Endothelial cell of umbilical vein (primary cell): ENCODE results near the gene TACR1. TPM values are rescaled to one million over a fixed set of nuclear protein-coding genes. Genes with fewer than 3 reads are reported as not detected.

ENCODE experiments used
- BruUV-seq: library from RNA; stranded (reverse); fragments of 400-500 nt; replicated peaks from 2 replicates; lab custom pipeline; 2021; lab: Mats Ljungman, UMichigan
- CTCF ChIA-PET: fragments of 300-600, 350-600 bp; sonication (Branson Sonifier 250); formaldehyde crosslinking; loops from one replicate; lab custom pipeline; 2021; ENCODE audit warnings: antibody characterized with exemption, inconsistent platforms; lab: Charles Lee
- POLR2A ChIA-PET: fragments of 300-600, 350-600 bp; sonication (Branson Sonifier 250); formaldehyde crosslinking; loops from one replicate; lab custom pipeline; 2021; ENCODE audit warnings: antibody characterized with exemption, inconsistent platforms; lab: Charles Lee
- DNase-seq: peaks from one replicate; pipeline ENCODE4 v3.0.0-alpha.2; 2011; ENCODE audit warnings: low read depth, low spot score
- FAIRE-seq: peaks from 2 replicates; lab custom pipeline; 2011; peaks lifted over from hg19 to GRCh38; lab: Jason Lieb, UNC
- H2AFZ ChIP-seq: 2 replicates; pipeline ENCODE4 v1.6.0; 2012; ENCODE audit warnings: low read depth, low read length, control low read depth, inconsistent platforms
- H3K27ac ChIP-seq: 2 replicates; pipeline ENCODE4 v1.5.1; 2011; ENCODE audit warnings: low read depth, mild to moderate bottlenecking, control low read depth, low read length, moderate library complexity; ENCODE audit not compliant: insufficient read depth
- H3K27me3 ChIP-seq, 2 experiments: 2 replicates each; pipeline versions ENCODE4 v1.6.0 to v1.6.1; 2011; ENCODE audit warnings: low read length in 2 of 2, mixed read lengths in 1 of 2; ENCODE audit not compliant: control insufficient read depth in 2 of 2, insufficient read depth in 2 of 2
- H3K36me3 ChIP-seq, 2 experiments: 2 replicates in 1 of 2; 3 replicates in 1 of 2; pipeline ENCODE4 v1.5.1; 2011; ENCODE audit warnings: low read length in 2 of 2, mild to moderate bottlenecking in 1 of 2, moderate library complexity in 1 of 2; ENCODE audit not compliant: control insufficient read depth in 2 of 2, insufficient read depth in 2 of 2; ENCODE audit errors: extremely low read depth in 1 of 2
- H3K4me1 ChIP-seq: 3 replicates; pipeline ENCODE4 v1.5.1; 2011; ENCODE audit warnings: mild to moderate bottlenecking, low read length; ENCODE audit not compliant: control insufficient read depth, insufficient read depth; ENCODE audit errors: extremely low read depth
- H3K4me2 ChIP-seq: 2 replicates; pipeline ENCODE4 v1.6.1; 2011; ENCODE audit warnings: low read length, control low read depth, mixed read lengths; ENCODE audit not compliant: insufficient read depth
- H3K4me3 ChIP-seq, 3 experiments: fragments of 200-600 bp in 1 of 3; sonication (generic), shearing (Covaris generic) in 1 of 3; replicated peaks in 1 of 3; 2 replicates each; pipeline ENCODE4 v1.5.1; 2011 to 2016; ENCODE audit warnings: control low read depth in 3 of 3, low read length in 3 of 3, mild to moderate bottlenecking in 2 of 3, inconsistent platforms in 1 of 3, low read depth in 1 of 3, moderate library complexity in 1 of 3; ENCODE audit not compliant: insufficient read depth in 1 of 3
- H3K79me2 ChIP-seq: 2 replicates; pipeline ENCODE4 v1.6.0; 2012; ENCODE audit warnings: low read length, inconsistent platforms; ENCODE audit not compliant: control insufficient read depth, insufficient read depth
- H3K9ac ChIP-seq: replicated peaks from 2 replicates; pipeline ENCODE3; 2011; ENCODE audit warnings: low read length, control low read depth; ENCODE audit not compliant: insufficient read depth; ENCODE audit errors: extremely low read depth
- H3K9me1 ChIP-seq: replicated peaks from 3 replicates; pipeline ENCODE4 v1.6.0; 2011; ENCODE audit warnings: mild to moderate bottlenecking, low read length; ENCODE audit not compliant: control insufficient read depth, insufficient read depth; ENCODE audit errors: extremely low read depth
- H3K9me3 ChIP-seq: replicated peaks from 2 replicates; pipeline ENCODE4 v1.5.1; 2012; ENCODE audit warnings: low read length, inconsistent platforms; ENCODE audit not compliant: control insufficient read depth, insufficient read depth
- H4K20me1 ChIP-seq: replicated peaks from 2 replicates; pipeline ENCODE3; 2011; ENCODE audit warnings: mild to moderate bottlenecking, low read length; ENCODE audit not compliant: control insufficient read depth, insufficient read depth; ENCODE audit errors: extremely low read depth
- EZH2 ChIP-seq: IDR thresholded peaks from 2 replicates; pipeline ENCODE4 v1.6.1; 2012; ENCODE audit warnings: borderline replicate concordance, low read depth, mild to moderate bottlenecking, moderate library complexity, low read length, inconsistent platforms; ENCODE audit not compliant: severe bottlenecking
- FOS ChIP-seq: IDR thresholded peaks from 2 replicates; pipeline ENCODE4 v1.6.1; 2011; ENCODE audit warnings: mild to moderate bottlenecking, low read length, moderate library complexity, borderline replicate concordance; ENCODE audit not compliant: insufficient read depth
- GATA2 ChIP-seq: IDR thresholded peaks from 2 replicates; pipeline ENCODE4 v1.7.0; 2011; ENCODE audit warnings: low read depth, mild to moderate bottlenecking, moderate library complexity, mixed read lengths, low read length; ENCODE audit not compliant: insufficient read length, insufficient read depth
- JUN ChIP-seq: IDR thresholded peaks from 2 replicates; pipeline ENCODE4 v1.6.1; 2011; ENCODE audit warnings: borderline replicate concordance, low read depth; ENCODE audit not compliant: insufficient read length, insufficient read depth
- POLR2AphosphoS5 ChIP-seq: IDR thresholded peaks from 2 replicates; pipeline ENCODE4 v1.6.1; 2012; ENCODE audit warnings: low read depth, mild to moderate bottlenecking, control low read depth, low read length, moderate library complexity; ENCODE audit not compliant: insufficient read depth
- dilution Hi-C: fragments of 300-500 bp; cut with MboI; formaldehyde crosslinking; loops from one replicate; pipeline ENCODE4 v1.15.0; 2019; ENCODE audit warnings: low sequenced_read_pairs; ENCODE audit not compliant: extremely low pct_ligation_motif_present
- intact Hi-C: fragments of 100-400 bp; cut with micrococcal nuclease; formaldehyde crosslinking; loops from one replicate; pipeline ENCODE4 v1.10.0; 2022
- polyA plus RNA-seq, 4 experiments: library from polyadenylated mRNA; depleted of rRNA in 3 of 4; stranded (reverse) in 3 of 4; unstranded in 1 of 4; fragments of >200 nt; gene quantifications; 2 replicates each; pipeline versions ENCODE4 v1.2.1 to v1.2.3, GENCODE V29; 2011 to 2012; ENCODE audit warnings: missing spikeins in 1 of 4
- total RNA-seq: library from RNA; stranded (reverse); gene quantifications from 2 replicates; pipeline ENCODE4 v1.2.3, GENCODE V29; 2021
- TF ChIP-seq, protein P1 (sequence below): IDR thresholded peaks from 2 replicates; pipeline ENCODE4 v1.6.1; 2011; ENCODE audit not compliant: insufficient read depth, insufficient read length
- TF ChIP-seq, protein P2 (sequence below), 2 donors: IDR thresholded peaks; 1 replicate in 1 of 2; 2 replicates in 1 of 2; pipeline ENCODE4 v1.5.1; 2011; ENCODE audit warnings: low read length in 2 of 2, mild to moderate bottlenecking in 2 of 2, moderate library complexity in 2 of 2, control low read depth in 1 of 2, inconsistent platforms in 1 of 2, low read depth in 1 of 2; ENCODE audit not compliant: insufficient read depth in 1 of 2; ENCODE audit errors: extremely low read depth in 1 of 2

Gene TACR1
- total and polyA plus RNA-seq, 2 donors (not counting 3 experiments of a cell fraction or from before 2014, with no cell fraction given) = not detected

DNA sequence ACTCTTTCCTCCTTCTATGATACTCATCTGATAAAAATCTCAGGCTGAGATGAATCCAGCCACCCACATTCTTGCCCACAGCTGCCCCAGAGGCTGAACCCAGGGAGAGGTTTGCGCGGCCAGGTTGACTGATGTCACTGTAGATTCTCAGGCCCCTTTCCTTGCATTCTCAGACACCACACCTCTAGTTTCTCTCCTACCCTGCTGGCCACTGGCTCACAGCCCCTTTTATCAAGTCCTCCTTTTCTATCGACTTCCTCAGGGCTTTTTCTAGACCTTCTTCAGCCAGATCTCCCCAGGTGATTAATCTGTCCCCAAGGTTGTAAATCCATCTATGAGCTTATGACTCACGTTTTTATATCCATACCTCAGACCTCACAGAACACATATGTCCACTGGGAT lies 99.8 kb downstream of the TACR1 start:
- DNase-seq (no peak), FAIRE-seq (no peak)
- Histone ChIP-seq H2AFZ (no peak overlapping the region), H3K4me3 (no peak overlapping the region), H3K4me1 (no peaks in the 10 kb centered on the region), H3K4me2 (no peak overlapping the region), H3K27me3 (no peaks in the 10 kb centered on the region), H3K9ac (no peak overlapping the region), H3K27ac (no peak overlapping the region), H3K9me1 (no peaks in the 10 kb centered on the region), H3K36me3 (no peaks in the 10 kb centered on the region), H3K79me2 (no peaks in the 10 kb centered on the region), H4K20me1 (no peaks in the 10 kb centered on the region), H3K9me3 (no peaks in the 10 kb centered on the region)
- TF ChIP-seq FOS (no peak), POLR2AphosphoS5 (no peak), EZH2 (no peak)
- dilution Hi-C loops (no loop called here), intact Hi-C loops (loop anchor here (1.0 kb wide), 1 partner anchor 305 kb away; no protein-coding TSS in a partner anchor)
- no TSS peak for BruUV-seq
- CTCF ChIA-PET = no interaction called here
- POLR2A ChIA-PET = no interaction called here

DNA sequence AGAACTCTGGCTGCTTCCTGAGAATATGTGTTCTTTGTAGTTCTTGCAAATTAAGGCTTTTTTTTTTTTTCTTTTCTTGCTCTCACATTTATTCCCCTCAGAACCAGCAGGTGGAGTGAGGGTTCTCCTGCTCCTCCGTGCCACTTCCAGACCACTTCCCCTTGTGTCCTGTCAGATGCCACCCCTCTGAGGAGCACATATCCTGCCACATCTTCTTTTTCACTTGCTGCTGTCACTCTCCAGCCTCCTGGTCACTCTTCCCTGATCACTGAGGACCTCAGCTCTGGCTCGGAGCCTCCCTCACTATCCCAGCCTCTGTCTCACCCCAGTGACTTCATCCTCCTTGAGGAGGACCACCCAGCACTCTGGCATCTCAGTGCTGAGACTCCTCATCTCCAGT lies 100.5 kb downstream of the TACR1 start:
- Histone ChIP-seq H3K4me3 (no peak overlapping the region), H3K27me3 (no peaks in the 10 kb centered on the region), H3K36me3 (no peaks in the 10 kb centered on the region), H3K4me2 (no peak overlapping the region), H4K20me1 (no peaks in the 10 kb centered on the region), H3K9me1 (no peaks in the 10 kb centered on the region), H3K4me1 (no peaks in the 10 kb centered on the region), H3K9me3 (no peaks in the 10 kb centered on the region), H3K9ac (no peak overlapping the region), H2AFZ (no peak overlapping the region), H3K27ac (no peak overlapping the region), H3K79me2 (no peaks in the 10 kb centered on the region)
- BruUV-seq = no TSS peak
- POLR2A ChIA-PET = no interaction called here
- FAIRE-seq = no peak
- TF ChIP-seq, protein P1, sequence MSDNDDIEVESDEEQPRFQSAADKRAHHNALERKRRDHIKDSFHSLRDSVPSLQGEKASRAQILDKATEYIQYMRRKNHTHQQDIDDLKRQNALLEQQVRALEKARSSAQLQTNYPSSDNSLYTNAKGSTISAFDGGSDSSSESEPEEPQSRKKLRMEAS = no peak
- TF ChIP-seq GATA2 = no peak
- TF ChIP-seq JUN = no peak
- TF ChIP-seq, protein P2, sequence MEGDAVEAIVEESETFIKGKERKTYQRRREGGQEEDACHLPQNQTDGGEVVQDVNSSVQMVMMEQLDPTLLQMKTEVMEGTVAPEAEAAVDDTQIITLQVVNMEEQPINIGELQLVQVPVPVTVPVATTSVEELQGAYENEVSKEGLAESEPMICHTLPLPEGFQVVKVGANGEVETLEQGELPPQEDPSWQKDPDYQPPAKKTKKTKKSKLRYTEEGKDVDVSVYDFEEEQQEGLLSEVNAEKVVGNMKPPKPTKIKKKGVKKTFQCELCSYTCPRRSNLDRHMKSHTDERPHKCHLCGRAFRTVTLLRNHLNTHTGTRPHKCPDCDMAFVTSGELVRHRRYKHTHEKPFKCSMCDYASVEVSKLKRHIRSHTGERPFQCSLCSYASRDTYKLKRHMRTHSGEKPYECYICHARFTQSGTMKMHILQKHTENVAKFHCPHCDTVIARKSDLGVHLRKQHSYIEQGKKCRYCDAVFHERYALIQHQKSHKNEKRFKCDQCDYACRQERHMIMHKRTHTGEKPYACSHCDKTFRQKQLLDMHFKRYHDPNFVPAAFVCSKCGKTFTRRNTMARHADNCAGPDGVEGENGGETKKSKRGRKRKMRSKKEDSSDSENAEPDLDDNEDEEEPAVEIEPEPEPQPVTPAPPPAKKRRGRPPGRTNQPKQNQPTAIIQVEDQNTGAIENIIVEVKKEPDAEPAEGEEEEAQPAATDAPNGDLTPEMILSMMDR (IDR thresholded peaks at IDR 0.05; ENCODE audit: extremely low read depth in 1 of 2, insufficient read depth in 1 of 2, low read depth in 1 of 2, low read length in 2 of 2) = peak; percentile 20 to 35
- intact Hi-C loops (loop anchor here (1.0 kb wide), 1 partner anchor 305 kb away; no protein-coding TSS in a partner anchor), dilution Hi-C loops (no loop called here)
- peak; percentile 28 for DNase-seq
- CTCF ChIA-PET = no interaction called here
